ENCODE data around the gene SPACA7.

SPACA7 gene, protein sequence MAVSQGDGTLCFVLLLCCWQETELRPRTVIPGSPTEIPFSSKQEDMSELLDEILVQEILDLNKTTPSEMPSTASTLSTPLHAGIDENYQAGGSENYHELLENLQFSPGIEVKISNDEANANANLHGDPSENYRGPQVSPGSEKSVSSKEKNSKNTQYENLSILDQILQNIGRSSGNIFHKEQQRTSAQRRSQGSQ

DNA sequence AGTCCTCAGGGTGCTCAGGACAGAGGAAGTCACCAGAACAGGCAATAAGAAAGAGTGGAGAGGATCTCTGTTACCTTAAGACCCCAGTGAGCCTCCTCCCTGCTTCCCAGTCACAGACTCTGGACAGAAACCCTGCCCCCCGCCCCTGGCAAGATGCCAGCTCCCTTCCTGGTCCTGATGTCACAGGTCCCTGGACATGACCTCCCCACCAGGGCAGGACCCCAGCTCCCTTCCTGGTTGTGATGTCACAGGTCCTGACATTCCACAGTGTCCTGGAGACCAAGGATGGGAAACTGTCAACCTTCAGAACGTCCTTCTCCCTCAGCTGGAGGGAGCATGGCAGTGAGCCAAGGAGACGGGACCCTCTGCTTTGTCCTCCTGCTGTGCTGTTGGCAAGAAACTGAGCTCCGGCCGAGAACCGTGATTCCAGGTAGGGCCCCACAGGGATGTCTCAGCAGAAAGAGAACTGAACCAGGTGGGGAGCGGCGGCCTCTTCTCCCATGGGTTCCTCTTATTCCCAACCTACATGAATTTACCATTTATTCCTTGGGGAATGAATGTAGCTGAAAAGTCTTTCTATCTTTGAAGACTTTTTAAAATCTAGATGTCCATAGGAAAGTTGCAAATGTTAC, at the start of gene SPACA7:
Gene SPACA7 (plus strand): TSS at position 306 of the 632 bp plus-strand sequence. CDS start 31 bp downstream, at position 337.
- no peak for DNase-seq

DNA sequence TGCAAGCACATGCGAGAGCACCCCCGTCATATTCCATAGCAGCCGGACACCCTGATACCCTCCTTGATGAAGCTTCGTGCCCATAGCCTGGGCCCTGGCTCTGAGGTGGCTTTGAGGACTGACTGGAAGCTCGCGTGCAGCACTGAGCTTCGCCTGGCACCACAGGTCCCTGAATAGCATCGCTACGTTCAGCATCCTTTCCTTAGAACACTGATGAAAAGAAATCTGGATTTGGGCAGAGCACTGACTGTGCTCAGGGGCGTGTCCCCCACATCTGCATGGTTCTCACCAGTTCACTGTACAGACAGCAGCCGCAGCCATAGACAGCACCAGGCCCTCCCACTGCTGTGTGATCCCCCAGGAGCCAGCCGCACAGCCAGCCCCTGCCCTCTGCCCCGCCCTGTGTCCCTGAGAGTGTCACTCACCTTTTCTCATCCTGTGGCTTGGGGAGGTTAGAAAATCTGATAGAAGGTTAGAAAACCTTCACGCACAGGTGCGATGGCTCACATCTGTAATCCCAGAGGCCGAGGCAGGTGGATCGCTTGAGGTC, 49.3 kb upstream of the SPACA7 start:
- no peak for DNase-seq

DNA sequence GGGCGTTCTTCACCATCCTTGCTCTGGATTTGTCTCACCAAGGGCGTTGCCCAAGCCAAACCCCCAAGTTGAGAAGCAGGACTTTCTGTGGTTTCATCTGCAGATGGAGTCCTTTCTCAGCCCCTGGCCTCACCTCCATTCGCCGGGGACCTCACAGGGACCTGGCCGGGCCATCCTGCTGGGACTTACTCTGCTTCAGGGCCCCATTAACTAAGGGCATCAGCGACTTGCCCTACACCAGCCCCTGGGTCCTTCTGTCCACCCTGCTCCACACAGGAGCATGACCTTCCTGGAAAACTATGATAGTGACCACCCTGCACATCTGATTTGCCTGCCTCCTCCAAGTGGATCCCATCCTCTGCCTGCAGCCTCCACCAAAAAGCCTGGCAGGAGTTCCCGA, 47.2 kb upstream of the SPACA7 start:
- no peak for DNase-seq

DNA sequence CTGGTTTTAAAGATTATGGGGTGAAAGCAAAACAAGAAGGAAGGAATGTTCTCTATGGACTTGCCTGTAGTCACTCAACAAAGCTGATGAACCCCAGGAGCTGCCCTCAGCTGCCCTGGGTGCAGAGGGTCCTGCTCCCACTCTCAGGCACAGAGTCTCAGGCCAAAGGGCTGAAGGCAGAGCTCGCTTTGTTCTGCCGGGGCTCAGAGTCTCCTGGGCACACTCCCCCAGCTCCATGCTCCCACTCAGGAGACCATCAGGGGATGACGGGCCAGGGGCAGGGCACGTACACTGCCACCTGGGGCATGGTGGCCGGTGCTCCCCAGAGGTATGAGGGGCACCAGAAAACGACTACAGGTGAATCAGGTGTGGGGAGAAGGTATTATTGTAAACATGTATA, 46.8 kb upstream of the SPACA7 start:
- no peak for DNase-seq

DNA sequence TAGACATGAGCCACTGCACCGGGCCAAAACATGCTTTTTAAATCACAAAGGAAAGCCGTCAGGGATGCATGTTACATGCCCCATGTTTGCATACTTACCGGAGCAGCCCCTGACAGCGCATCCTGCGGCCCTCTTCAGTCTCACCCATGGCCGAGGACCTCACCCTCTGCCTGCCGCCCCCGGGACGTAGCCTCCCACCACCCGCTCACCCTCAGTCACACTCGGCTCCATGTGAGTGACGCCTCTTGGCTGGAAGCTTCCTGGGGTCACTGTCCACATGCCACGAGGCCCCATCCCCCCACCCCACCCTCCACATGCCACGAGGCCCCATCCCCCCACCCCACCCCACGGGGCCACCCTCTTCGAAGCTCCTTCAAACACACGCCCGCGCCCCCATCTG, 46.1 kb upstream of the SPACA7 start:
- no peak for DNase-seq

DNA sequence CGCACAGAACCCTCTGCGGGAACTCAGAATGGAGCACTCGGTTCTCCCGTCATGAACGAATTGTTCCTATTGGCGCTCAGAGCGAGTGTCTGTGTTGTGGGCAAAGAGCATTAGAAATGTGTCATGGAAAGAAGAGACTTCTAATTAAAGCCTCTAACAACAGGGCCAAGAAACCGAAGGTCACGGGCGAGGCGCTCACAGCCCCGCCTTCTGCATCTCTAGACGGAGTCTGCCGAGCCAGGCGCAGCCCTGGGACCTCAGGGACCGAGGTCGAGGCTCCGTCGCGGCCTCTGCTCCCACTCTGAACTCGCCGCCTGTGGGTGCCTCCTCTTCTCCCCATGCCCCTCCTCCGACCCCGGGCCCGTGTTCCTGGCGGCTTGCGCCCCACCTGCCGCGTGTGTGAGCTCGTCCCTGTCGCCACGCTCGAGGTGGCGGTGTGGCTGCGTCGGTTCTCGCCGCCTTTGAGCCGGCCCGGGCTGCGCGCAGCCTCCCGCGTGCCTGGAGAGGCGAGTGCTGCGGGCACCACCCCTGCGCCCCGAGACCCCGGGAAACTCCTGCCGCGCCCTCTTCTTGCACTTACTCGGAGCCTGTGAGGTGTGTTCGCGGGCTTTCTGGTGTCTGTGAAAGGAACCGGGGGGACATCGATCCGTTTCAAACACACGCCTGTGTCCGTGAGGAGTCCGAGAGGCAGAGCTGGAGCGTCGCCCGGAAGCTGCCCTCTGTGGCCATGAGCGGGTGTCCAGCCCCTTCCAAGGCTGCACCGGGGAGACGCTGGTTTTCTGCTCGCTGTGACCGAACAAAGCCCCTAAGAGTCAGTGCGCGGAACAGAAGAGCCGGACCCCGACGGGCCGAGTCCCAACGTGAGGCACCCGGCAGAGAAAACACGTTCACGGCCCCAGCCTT, 45.4 kb upstream of the SPACA7 start:
- no peak for DNase-seq

DNA sequence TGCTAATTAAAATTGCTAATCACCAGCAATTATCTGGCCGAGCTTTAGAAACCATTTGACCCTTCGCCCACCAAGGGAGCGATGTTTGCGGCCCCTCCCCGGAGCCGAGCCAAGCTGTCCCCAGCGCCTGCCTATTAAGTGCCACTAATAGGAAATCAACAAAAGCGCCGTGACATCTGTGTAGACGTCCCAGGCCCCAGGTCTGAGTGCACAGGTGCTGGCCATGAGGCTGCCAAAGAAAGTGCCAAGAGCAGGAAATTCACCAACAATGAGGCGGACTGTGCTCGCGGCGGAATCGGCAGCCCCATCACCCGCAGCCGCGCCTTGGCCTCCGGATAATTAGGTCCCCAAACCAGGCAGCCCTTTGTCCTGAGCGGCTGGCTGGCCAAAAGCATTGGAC, 44.5 kb upstream of the SPACA7 start:
- DNase-seq: no peak

DNA sequence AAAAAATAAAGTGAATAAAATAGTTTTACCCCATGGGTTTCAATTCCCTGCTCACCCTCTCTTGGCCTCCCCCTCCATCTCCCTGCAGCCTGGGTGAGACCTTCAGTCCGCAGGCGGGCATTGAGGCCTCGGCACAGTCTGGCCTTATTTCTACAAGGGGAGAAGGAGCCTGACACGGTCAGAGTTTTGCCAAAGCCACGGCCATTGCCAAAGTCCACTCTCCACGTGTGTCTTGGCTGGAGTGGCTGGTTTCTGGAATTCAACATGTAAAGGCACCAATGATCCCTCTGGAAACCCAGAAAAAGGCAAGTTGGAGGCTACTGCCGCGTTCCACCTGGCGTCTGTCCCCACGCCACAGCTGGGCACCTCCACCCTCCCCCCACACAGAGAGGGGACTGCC, 43.4 kb upstream of the SPACA7 start:
- DNase-seq: no peak

DNA sequence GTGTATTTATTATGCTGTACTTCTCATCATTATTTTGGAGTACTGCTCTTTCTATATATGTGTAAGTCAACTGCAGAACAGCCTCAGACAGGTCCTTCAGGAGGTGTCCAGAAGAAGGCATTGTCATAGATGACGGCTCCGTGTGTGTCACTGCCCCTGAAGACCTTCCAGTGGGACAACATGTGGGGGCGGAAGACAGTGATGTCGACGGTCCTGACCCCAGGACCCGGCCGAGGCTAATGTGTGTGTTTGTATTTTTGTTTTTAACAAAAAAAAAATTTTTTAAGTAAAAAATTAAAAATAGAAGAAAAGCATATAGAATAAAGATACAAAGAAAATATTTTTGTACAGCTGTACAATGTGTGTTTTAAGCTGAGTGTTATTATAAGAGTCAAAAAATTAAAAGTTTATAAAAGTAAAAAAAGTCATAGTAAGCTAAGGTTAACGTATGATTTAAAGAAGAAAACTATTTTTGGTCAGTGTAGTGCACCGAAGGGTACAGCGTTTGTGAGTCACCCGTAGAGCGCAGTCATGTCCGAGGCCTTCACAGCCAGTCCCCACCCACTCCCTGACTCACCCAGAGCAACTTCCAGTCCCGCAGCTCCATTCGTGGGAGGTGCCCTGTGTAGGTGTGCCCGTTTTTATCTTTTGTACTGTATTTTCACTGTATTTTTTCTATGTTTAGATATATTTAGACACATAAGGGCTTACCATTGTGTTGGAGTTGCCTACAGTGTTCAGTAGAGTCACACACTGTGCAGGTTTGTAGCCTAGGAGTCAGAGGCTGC, 42.2 kb upstream of the SPACA7 start:
- DNase-seq: no peak

DNA sequence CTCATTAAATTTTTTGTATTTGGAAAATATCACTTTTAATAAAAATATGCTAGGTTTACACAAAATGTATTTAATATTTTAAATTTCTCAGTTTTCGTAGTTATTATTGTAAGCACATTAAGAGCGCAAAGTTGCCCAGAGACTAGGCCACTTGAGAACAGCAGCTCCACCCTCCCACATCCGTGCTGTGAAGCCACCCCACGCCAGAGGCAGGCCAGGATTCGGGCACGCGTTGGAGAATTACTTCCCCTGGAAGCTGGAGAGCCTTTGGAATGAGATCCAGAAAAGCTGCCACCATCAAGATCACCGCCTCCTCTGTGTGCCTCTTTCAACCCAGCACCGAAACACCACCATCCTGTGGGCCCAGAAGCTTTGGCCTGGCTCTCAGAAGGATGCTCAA, 41.0 kb upstream of the SPACA7 start:
- no peak for DNase-seq

DNA sequence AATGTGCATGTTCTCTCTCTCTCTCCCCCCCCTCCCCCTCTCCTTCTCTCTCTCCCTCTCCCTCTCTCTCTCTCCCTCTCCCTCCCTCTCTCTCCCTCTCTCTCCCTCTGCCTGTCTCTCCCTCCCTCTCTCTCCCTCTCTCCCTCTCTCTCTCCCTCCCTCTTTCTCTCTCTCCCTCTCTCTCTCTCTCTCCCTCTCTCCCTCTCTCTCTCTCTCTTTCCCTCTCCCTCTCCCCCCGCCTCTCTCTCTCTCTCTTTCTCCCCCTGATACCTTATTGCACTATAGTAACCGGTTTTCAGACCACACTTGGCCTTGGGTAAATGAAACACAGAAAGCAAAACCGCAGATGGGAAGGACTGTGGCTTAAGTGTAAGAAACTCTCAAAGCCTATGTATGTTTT, 34.7 kb upstream of the SPACA7 start:
- DNase-seq: no peak

DNA sequence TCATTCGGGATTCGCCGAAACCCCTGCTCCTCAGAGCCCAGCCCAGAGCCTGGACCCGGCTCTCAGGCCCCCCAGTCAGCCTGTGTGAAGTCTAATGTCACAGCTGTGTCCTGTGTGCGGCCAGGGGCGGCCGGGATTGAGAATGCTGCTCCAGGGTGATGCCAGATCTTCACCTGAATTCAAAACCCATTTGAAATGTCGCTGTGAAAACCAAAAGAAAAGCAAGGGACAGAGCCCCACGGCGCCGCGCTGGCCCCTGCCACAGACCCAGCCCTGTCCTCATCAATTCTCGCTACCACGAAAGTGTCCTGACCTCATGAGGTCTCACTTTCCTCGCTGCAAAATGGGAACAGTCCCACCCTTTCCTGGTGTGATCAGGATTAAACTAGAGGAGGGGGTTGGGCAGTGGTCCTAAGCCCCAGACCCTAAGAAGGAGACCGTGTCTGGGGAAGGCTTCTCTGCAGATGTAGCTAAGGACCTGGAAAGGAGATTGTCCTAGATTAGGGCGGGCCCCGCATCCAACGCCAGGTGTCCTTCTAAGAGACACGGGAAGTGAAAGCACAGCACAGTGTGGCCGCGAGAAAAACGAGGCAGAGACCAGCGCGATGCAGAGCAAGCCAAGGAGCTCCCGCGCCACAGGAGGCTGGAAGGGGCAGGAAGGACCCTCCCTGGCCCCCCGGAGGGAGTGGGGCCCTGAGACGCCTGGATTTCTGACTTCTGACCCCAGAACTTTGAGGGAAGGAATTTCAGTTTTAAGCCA, 34.0 kb upstream of the SPACA7 start:
- no peak for DNase-seq

DNA sequence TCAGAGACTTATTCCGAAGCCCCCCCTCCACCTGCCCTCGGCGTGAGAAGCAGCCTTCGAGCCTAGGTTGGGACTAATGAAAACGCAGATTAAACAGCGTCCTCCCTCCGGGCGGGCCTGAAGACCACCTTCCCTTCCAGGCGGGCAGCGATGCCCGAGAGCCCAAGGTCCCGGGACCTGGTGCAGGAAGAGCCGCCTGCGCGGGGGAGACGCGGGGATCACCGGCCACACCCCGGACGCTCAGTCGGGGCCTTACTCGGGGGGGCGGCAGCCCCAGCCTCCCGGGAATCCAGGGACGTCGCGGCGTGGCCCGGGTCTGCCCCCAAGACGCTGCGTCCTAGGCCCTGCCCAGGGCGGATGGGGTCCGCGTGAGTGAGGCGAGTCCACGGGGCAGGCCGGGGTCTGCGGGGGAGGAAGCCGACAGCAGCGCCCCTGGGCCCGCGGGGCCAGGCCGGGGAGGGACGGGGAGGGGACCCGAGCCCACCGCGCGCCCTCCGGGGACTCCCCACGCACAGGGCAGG, 33.3 kb upstream of the SPACA7 start:
- no peak for DNase-seq

DNA sequence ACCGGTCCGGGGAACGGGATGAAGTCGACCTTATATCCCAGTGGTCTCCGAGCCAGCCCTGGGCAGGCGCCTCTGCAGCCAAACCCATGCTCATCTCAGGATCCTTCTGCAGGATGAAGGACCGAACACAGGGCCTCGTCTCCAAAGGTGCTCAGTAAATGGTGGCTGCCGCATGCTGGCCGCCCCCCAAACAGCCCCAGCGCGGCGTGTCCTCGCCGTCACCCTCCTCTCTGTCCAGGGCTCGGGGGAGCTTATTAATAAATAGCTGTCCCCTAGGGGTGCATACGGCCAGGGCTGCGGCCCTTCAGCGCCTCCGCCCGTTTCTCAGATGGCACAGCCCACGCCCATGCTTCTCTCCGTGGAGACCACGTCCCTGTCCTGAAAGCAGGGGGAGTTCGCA, 32.6 kb upstream of the SPACA7 start:
- no peak for DNase-seq

DNA sequence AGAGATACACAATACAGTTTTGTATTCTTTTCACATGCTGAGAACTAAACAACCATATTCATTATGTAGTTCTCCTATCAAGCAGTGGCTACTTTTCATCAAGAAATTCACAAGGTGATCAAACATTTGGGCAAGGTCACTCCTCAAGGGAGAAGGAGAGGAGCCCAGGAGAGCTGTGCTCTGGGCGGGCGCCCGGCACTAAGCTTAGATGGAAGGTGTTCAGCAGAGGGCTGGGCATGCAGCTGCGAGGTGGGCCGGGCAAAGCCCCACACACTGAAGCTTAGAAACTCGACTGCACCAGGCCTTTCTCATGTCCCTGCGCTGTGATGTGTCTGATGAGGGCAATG, 30.4 kb upstream of the SPACA7 start:
- no peak for DNase-seq

DNA sequence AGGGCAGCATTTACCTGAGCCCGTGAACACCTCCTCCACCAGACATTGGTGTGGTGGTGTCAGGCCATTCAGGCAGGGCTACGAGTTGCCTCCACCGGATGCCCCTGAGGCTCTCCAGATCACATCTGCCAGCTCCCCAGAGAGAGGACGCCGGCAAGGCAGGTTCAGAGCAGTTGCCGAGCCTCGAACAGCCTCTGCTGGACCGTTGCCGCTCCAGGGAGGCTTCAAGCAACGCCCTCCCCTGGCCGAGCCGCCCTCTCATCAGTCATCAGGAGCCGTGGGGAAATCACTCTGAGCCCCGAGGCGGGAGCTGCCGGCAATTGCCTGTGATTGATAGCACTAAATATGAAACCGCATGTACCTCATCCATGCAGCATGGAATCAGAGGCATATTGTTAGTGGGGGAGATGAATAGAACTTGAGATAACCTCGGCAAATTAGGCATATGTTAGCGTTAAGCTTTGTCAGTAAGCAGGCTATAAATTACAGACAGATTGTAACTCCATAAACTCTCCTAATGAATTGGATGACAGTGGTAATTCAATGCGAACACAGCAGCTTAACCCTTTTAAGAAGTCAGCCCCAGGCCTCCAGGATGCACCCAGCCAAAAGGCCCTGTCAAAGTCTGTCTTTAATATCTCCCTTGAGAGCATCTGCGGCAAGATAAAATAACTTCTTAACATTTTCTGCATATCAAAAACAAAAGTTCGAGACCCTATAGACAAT, 29.8 kb upstream of the SPACA7 start:
- DNase-seq: no peak

DNA sequence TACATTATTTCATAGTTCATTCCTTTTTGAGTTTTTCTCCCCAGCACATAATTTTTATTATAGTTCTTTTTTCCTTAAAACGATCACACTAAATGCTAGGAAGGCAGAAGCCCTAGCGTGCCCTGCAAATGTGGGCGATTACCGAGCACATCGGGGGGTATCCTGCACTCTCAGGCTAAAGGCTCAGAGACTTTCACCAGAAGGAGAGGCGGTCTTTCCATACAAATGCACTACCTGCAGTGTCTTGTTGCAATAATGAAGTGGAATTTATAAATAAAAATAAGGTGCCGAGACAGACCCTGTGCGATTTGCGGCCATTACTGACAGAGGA, 29.3 kb upstream of the SPACA7 start:
- no peak for DNase-seq

DNA sequence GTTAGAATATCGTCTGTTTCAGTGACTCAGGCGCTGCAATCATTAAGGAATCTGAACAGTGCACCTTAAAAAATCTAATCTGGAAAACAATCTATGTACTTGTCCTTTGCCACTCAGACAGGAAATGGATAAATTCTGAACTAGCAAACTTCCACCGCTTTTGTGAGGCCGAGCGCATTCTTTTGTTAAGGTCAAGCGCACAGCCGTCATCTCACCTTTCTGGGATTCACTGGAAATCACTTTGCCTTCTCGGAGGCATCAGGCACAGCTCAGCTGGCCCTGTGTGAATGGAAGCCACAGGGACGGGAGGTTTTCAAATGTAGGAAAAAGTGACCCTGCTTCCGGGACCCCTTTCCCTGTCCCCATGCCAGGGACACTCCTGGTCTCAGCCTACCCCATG, 28.2 kb upstream of the SPACA7 start:
- no peak for DNase-seq

DNA sequence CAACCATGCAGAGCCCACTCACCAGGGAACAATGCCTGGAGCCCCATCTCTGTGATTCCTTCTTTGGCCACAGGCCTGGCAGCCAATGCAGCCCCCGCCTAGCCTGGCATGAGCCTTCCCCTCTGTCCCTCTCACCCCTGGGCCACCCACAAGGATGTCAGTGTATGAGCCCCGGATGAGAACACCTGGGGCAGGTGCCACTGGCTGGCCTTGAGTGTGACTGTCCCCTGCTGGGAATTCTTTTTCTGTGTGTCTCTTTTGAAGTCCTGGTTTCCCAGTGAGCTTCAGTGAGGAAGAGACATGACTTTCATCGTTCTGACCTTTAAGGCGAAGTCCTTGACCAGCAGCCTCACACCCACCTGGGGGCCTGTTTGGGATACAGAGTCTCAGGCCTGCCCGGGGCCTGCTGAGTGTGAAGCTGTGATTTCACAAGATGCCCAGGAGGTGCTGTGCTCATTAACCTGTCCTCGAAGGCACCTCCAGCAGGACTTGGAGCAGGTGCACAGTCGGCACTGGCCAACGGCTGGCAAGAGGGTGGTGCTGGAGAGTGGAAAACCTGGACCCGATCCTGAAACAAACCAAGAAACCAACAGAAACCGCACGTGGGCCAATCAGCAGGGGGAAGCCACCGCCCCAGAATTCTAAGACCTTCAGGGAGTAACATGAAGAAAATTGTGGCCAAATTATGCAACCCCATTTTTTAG, 27.4 kb upstream of the SPACA7 start:
- DNase-seq: no peak

DNA sequence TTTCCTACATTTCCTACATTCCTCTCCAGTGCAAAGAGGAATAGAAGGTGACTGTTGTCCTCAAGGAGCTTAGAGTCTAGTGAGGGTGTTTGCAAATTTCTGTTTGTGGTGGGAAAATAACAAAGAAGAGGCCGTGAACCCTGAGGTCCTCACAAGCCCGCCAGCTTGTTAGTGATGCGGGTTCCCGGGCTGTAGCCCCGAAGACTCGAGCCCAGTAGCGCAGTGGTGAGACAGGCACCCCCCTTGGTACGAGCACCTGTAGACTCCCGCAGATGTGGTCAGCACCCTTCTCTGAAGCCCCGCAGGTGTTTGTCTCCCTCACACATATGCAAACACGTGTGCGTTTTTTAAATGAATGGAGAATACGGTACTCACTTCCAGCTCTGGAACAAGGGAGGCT, 26.5 kb upstream of the SPACA7 start:
- DNase-seq: no peak

DNA sequence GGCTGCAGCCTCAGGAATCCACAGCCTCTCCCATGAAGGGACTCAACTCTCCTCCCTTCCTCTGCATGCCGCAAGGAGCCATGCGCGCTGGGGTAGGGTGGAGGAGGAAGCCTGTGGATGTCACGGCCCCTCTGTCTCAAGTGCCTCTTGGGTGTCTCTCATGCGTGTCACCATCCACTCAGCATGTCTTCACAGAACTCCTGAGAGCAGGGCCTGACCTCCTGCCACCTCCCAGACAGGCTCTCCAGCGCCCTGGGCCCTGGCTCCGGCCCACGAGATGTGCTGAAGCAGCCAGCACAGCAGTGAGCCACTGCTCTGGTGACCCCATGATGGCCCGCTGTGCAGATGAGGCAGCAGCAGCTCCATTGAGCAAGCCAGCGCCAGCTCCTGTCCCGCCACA, 25.9 kb upstream of the SPACA7 start:
- DNase-seq: no peak

Measured in inflammatory macrophage treated with lipopolysaccharide for 4 hours (primary cell).